ENCODE data around the gene MATCAP1. TPM values are rescaled to one million over a fixed set of nuclear protein-coding genes. Genes with fewer than 3 reads are reported as not detected.
A peak's percentile ranks its signal among the peaks of the same experiment; 100 is the strongest.

Gene MATCAP1
- total and polyA plus RNA-seq, 2 of the 13 experiments (the other 11 are each of a cell fraction or from before 2014, with no cell fraction given): 11.2 to 24.5 TPM

- TF ChIP-seq SP140L (CRISPR knock-in tag; IDR thresholded peaks at IDR 0.05; ENCODE audit: borderline replicate concordance) (no peak), SMAD9 (CRISPR knock-in tag; IDR thresholded peaks at IDR 0.05) (0 out of 2 replicates have a peak, but pooled peaks have one; percentile 9), CEBPB (IDR thresholded peaks at IDR 0.05; ENCODE audit: borderline replicate concordance, low read depth, low read length) (no peak), ZNF646 (CRISPR knock-in tag; IDR thresholded peaks at IDR 0.05) (no peak), FOXO1 (CRISPR knock-in tag; IDR thresholded peaks at IDR 0.05) (peak; percentile 51; the same call in 1 of the 2 replicates), CEBPG (CRISPR knock-in tag; IDR thresholded peaks at IDR 0.05) (peak; percentile 38; the same call in 1 of the 2 replicates), ZNF660 (CRISPR knock-in tag; IDR thresholded peaks at IDR 0.05; ENCODE audit: borderline replicate concordance, low read depth) (no peak), POGZ (CRISPR knock-in tag; IDR thresholded peaks at IDR 0.05) (peak; percentile 83), MBD4 (IDR thresholded peaks at IDR 0.05; ENCODE audit: borderline replicate concordance, low read length) (no peak), SCMH1 (CRISPR knock-in tag; IDR thresholded peaks at IDR 0.05; ENCODE audit: borderline replicate concordance) (no peak), ZNF75D (CRISPR knock-in tag; IDR thresholded peaks at IDR 0.05; ENCODE audit: borderline replicate concordance) (no peak), ARID3A (IDR thresholded peaks at IDR 0.05; ENCODE audit: low read depth, low read length) (no peak), ZNF362 (CRISPR knock-in tag; IDR thresholded peaks at IDR 0.05; ENCODE audit: borderline replicate concordance) (no peak), NCOA2 (CRISPR knock-in tag; IDR thresholded peaks at IDR 0.05) (0 out of 2 replicates have a peak, but pooled peaks have one; percentile 29), HDAC6 (IDR thresholded peaks at IDR 0.05; ENCODE audit: low read depth, low read length) (no peak), ZNF501 (CRISPR knock-in tag; IDR thresholded peaks at IDR 0.05) (peak; percentile 59; the same call in 1 of the 2 replicates), ZNF713 (CRISPR knock-in tag; IDR thresholded peaks at IDR 0.05) (no peak), NR1H2 (CRISPR knock-in tag; IDR thresholded peaks at IDR 0.05; ENCODE audit: borderline replicate concordance, low read depth) (no peak), CBFB (CRISPR knock-in tag; IDR thresholded peaks at IDR 0.05) (peak; percentile 90), PTBP1 (IDR thresholded peaks at IDR 0.05; ENCODE audit: low read depth, low read length, poor library complexity, severe bottlenecking) (no peak), GTF3A (CRISPR knock-in tag; conservative IDR thresholded peaks at IDR 0.05) (peak; percentile 3; the same call in 1 of the 2 replicates)
Observed at GRCh38 chr16:67191995-67192681, 8.4 kb upstream of the MATCAP1 start, which contains the start of gene E2F4 (continued).

Data from HepG2 (cell line).